NCI-H748 (cell line): ENCODE data around the gene THSD7A.

Source experiments
- DNase-seq: peaks from one replicate; lab custom pipeline; 2025; ENCODE audit not compliant: unreplicated experiment; lab: John Stamatoyannopoulos, UW

Gene THSD7A

DNA sequence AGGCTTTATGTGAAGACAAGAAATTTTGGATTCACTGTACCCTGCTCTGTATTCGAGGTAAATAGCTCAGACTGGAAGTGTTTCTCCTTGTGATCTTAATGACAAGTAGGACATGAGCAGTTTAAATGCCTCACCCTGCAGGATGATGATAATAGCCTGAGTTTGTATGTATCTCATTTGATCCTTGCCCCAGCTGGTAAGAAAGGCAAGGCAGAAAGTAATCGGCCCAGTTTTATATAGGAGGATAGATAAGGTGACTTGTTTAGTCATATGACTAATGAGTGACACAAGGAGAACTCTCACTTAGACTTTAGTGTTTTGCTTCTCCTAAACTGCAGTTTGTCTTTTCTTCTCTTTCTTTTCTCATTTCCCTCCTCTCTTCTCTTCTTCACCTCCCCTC is 485.7 kb downstream of the THSD7A start:
- DNase-seq, result peak; percentile 14

GRCh38 chr7:11345621-11346020 is 486.4 kb downstream of the THSD7A start:
- no peak for DNase-seq

DNA sequence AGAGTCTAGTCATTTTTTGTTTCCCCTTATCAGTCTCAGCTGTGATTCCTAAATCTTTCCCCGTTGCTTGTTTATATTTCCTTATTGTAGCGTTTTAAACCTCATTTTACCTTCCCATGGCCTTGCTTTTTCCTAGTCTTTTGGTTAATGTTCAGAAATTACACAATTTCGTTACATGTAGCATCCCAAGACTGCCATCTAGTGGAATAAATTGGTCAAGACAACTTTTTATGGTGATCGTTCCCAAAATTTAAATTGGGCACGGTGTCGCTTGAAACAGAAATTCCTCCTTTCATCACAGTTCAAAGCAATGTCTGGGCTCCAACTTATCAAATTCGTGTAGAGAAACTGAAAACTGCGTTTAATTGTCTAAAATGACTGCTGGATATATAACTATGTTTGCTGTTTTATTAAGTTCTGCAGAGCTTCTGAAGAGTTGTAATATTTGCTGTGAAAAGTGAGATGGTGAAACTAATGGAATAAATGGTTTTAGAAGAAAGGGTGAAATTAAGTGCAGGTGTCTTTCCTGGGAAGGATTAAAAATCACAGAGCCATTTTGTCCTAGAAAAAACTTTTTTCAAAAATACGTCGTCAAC is 488.1 kb downstream of the THSD7A start:
- peak; percentile 76 for DNase-seq

GRCh38 chr7:11343136-11343535 is 488.9 kb downstream of the THSD7A start:
- DNase-seq, result no peak

DNA sequence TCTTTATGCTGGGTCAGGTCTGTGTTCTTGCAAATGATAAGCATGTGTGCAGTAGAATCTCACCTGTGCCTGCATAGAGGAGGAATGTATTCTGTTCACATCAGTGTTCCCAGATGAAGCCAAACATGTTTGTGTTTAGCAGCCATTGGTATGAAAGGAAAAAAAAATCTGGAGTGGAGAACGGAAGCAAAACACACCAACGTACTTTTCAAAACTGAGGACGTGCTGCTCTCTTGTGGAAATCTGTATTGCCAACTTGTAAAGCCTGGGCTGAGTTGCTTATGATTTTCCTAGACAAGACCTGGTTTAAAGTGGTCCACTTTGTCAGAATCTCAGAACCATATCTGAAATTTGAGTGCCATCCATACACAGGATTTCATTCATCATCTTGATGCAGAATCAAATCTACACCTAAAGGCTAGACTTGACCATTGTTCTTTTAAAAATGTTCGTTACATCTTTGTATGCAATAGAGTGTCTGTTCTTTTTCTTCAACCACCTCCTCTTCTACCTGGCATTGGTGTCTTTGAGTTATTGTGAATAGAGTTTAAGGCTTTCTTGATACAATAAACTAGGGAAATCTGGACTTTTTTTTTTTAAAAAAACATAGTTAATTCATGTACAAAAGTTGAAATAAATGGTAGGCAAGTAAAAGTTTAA is 490.6 kb downstream of the THSD7A start:
- DNase-seq, result peak; percentile 88

GRCh38 chr7:11336432-11336831 is 495.6 kb downstream of the THSD7A start:
- DNase-seq, result no peak

DNA sequence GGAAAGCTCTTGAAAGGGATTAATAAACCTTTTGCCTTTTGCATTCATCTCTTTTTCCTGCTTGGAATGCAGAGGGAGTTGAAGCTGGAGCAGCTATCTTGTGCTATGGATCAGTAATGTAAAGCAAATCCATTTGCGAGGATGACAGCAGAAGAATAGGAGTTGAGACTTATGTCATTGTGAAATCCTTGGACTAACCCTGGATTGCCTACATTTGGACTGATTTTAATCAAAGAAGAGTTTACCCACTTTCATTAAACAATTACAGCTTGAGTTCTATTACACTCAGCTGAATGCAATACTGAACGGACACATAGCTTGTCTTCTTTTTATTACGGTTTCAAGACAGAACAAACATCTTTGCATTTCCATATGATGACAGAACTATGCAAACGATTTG is 496.1 kb downstream of the THSD7A start:
- DNase-seq, result no peak

DNA sequence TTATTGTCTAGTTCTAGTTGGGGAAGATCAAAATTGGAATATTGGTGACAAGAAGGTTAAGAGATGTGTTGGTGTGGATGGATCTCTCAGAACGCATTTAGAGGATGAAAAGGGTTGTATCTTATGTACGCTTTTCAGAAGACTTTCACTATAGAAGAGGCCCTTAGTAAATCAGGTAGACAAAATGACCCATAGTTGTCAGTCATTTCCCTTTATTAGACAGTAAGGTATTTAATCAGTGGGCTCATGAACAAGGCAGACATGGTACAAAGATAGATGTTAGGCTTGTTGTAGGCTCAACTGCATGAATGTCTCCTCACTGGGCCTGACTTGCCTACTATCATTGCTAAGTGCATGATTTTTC is 499.2 kb downstream of the THSD7A start:
- DNase-seq, result no peak

DNA sequence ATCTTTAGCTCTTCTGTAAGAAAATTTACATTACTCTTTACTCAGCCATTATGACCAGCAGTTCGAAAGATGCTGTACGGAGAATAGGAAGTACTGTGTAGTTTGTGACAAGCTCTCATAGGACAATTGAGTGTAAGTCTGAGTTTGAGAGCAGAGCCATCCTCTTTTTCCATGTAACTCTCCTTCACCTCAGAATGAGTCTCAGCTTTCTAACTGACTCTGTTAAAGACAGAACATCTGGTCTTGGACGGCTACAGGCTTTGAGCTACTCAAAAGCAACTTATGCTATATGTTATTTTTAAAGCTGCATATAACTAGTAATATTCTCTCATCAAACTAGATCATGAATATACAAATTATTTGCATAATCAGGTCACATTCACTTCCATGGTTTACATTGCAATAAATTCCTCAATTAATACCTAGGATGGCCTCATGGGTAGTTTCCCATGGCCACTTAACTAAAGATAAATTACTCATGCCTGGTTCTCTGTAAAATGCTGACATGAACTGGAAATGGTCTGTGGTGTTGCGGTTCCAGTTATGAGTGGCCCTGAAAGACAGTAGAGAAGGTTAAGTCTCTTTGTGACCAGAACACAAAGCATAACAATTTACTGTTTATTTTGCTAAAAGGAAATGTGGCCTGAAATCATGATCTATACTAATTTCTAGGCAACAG is 499.7 kb downstream of the THSD7A start:
- DNase-seq, result no peak

GRCh38 chr7:11331128-11332102 is 500.6 kb downstream of the THSD7A start:
- no peak for DNase-seq

DNA sequence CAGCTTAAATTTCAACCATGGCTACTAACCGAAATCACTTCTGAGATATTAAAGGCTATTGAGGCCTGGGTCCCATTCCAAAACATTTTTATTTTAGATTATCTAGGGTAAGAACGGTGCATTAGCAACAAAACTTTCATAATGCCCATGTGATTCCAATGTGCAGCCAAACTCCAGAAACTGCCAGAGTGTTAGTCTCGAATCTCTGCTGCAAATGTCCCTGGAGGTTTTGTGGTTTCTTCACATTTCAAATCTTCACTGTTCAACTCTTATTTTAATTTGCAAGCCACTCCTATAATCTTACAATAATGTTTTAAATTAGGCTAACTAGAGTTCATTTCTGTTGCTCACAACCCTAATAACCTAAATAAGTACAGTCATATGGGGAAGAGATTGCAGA is 501.3 kb downstream of the THSD7A start:
- DNase-seq, result no peak

- no peak for DNase-seq
Measured at GRCh38 chr7:11330208-11330607, 501.8 kb downstream of the THSD7A start.

GRCh38 chr7:11329626-11330025 is 502.4 kb downstream of the THSD7A start:
- no peak for DNase-seq

DNA sequence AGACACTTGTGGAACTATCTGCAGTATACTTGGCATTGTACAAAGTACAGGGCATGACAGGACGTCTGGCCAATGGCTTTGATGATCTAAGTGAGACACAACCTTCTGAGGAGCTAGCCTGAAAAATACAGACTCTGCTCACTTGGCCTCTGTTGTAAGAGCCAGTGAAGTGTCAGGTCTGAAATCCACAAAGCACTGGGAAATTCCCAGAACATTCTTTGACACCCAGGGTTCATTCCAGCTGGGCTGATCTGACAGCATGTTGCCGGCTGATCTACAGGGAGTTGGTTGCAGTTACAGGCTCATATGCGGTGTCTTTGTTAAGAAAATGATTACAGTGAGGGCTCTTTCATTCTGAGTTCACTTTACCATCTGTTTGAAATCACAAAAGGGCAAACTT is 503.7 kb downstream of the THSD7A start:
- DNase-seq, result no peak

DNA sequence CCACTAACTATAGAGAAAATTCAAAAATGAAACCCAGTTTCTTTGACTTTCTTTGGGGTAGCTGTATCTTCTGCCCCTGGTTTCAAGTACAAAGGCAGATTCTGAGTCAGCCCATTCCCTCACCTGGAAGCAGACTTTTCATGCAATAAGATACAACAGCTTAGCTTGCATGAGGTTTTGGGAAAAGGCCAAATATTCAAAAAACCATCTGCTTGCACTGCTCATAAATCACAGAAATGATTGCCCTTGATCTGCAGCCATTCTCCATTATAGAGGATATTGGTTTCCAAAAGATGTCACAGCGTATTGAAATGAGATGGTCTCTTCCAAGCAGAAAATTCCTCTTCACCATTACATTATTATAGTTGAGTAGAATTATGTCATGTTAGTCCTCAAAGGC is 504.4 kb downstream of the THSD7A start:
- DNase-seq, result no peak
